Activated naive CD8-positive, alpha-beta T cell treated with anti-CD3 and anti-CD28 coated beads for 36 hours (primary cell): Measurements from ENCODE around the gene DMRTC1. TPM values are rescaled to one million over a fixed set of nuclear protein-coding genes. Genes with fewer than 3 reads are reported as not detected.
"Not testable (repeated sequence)": the region's sequence is repeated elsewhere in the genome, so short reads cannot be mapped to it uniquely, and the experiment has no call there.

ENCODE experiments used
- DNase-seq: peaks from one replicate; pipeline ENCODE4 v3.0.0; 2021
- H3K27ac Mint-ChIP-seq: one replicate; pipeline ENCODE4 v1.8.0; 2022; ENCODE audit warnings: mild to moderate bottlenecking, moderate library complexity, mixed read lengths
- H3K27me3 Mint-ChIP-seq: one replicate; pipeline ENCODE4 v1.8.0; 2022; ENCODE audit warnings: mild to moderate bottlenecking, mixed read lengths
- H3K36me3 Mint-ChIP-seq: one replicate; pipeline ENCODE4 v1.8.0; 2021; ENCODE audit warnings: mild to moderate bottlenecking, mixed read lengths
- H3K4me1 Mint-ChIP-seq: one replicate; pipeline ENCODE4 v1.8.0; 2021; ENCODE audit warnings: mixed read lengths
- H3K4me3 Mint-ChIP-seq: one replicate; pipeline ENCODE4 v1.8.0; 2022; ENCODE audit warnings: mild to moderate bottlenecking, moderate library complexity, mixed read lengths
- H3K9me3 Mint-ChIP-seq: one replicate; pipeline ENCODE4 v1.8.0; 2022; ENCODE audit warnings: mixed read lengths
- total RNA-seq, 2 experiments: library from RNA; stranded (reverse); gene quantifications; one replicate each; pipeline ENCODE4 v1.2.3, GENCODE V29; 2021

Gene DMRTC1
- not detected for total RNA-seq

GRCh38 chrX:72943819-72944169 lies at the start of gene DMRTC1:
Gene DMRTC1 (minus strand): TSS chrX:72943837. CDS start chrX:72875694, 68,143 bp downstream.
- not testable (repeated sequence) for H3K9me3 Mint-ChIP-seq, H3K27ac Mint-ChIP-seq, H3K4me3 Mint-ChIP-seq, DNase-seq, H3K4me1 Mint-ChIP-seq, H3K27me3 Mint-ChIP-seq, H3K36me3 Mint-ChIP-seq

- not testable (repeated sequence) for H3K27me3 Mint-ChIP-seq, H3K36me3 Mint-ChIP-seq, H3K4me1 Mint-ChIP-seq, H3K9me3 Mint-ChIP-seq, H3K4me3 Mint-ChIP-seq, DNase-seq, H3K27ac Mint-ChIP-seq
These were observed 37.3 kb upstream of the DMRTC1 start for GRCh38 chrX:72980894-72981469.

- H3K27ac Mint-ChIP-seq, H3K9me3 Mint-ChIP-seq, H3K36me3 Mint-ChIP-seq, H3K27me3 Mint-ChIP-seq, DNase-seq, H3K4me1 Mint-ChIP-seq, H3K4me3 Mint-ChIP-seq: not testable (repeated sequence)
These were observed 31.2 kb upstream of the DMRTC1 start for GRCh38 chrX:72974885-72975284.

- H3K4me1 Mint-ChIP-seq, H3K9me3 Mint-ChIP-seq, DNase-seq, H3K36me3 Mint-ChIP-seq, H3K27ac Mint-ChIP-seq, H3K27me3 Mint-ChIP-seq, H3K4me3 Mint-ChIP-seq: not testable (repeated sequence)
These were observed 28.2 kb upstream of the DMRTC1 start for GRCh38 chrX:72971859-72972258.

GRCh38 chrX:72959971-72960370 lies 16.3 kb upstream of the DMRTC1 start:
- H3K4me1 Mint-ChIP-seq, H3K27ac Mint-ChIP-seq, H3K4me3 Mint-ChIP-seq, H3K27me3 Mint-ChIP-seq, H3K36me3 Mint-ChIP-seq, DNase-seq, H3K9me3 Mint-ChIP-seq: not testable (repeated sequence)

- H3K27ac Mint-ChIP-seq, H3K27me3 Mint-ChIP-seq, H3K36me3 Mint-ChIP-seq, H3K4me1 Mint-ChIP-seq, DNase-seq, H3K4me3 Mint-ChIP-seq, H3K9me3 Mint-ChIP-seq: not testable (repeated sequence)
These were observed 410 bp downstream of the DMRTC1 start for GRCh38 chrX:72943035-72943818.

- H3K4me3 Mint-ChIP-seq, DNase-seq, H3K36me3 Mint-ChIP-seq, H3K27me3 Mint-ChIP-seq, H3K27ac Mint-ChIP-seq, H3K9me3 Mint-ChIP-seq, H3K4me1 Mint-ChIP-seq: not testable (repeated sequence)
These were observed 1.4 kb downstream of the DMRTC1 start for GRCh38 chrX:72942272-72942671.

GRCh38 chrX:72937906-72938305 lies 5.7 kb downstream of the DMRTC1 start, which contains the start of gene FAM236A:
Gene FAM236A (plus strand): TSS chrX:72938206. CDS start chrX:72938263, 57 bp downstream.
- not testable (repeated sequence) for H3K9me3 Mint-ChIP-seq, H3K4me1 Mint-ChIP-seq, H3K27ac Mint-ChIP-seq, DNase-seq, H3K4me3 Mint-ChIP-seq, H3K27me3 Mint-ChIP-seq, H3K36me3 Mint-ChIP-seq

- not testable (repeated sequence) for DNase-seq, H3K27me3 Mint-ChIP-seq, H3K4me3 Mint-ChIP-seq, H3K9me3 Mint-ChIP-seq, H3K36me3 Mint-ChIP-seq, H3K27ac Mint-ChIP-seq, H3K4me1 Mint-ChIP-seq
These were observed 6.7 kb downstream of the DMRTC1 start for GRCh38 chrX:72936882-72937455.

- H3K4me3 Mint-ChIP-seq, H3K4me1 Mint-ChIP-seq, H3K36me3 Mint-ChIP-seq, H3K27me3 Mint-ChIP-seq, H3K27ac Mint-ChIP-seq, H3K9me3 Mint-ChIP-seq, DNase-seq: not testable (repeated sequence)
These were observed 7.2 kb downstream of the DMRTC1 start for GRCh38 chrX:72936455-72936854.

- DNase-seq, H3K27me3 Mint-ChIP-seq, H3K4me1 Mint-ChIP-seq, H3K36me3 Mint-ChIP-seq, H3K4me3 Mint-ChIP-seq, H3K9me3 Mint-ChIP-seq, H3K27ac Mint-ChIP-seq: not testable (repeated sequence)
These were observed 11.4 kb downstream of the DMRTC1 start for GRCh38 chrX:72932283-72932682.

GRCh38 chrX:72916096-72916495 lies 27.5 kb downstream of the DMRTC1 start:
- not testable (repeated sequence) for DNase-seq, H3K36me3 Mint-ChIP-seq, H3K27me3 Mint-ChIP-seq, H3K4me3 Mint-ChIP-seq, H3K9me3 Mint-ChIP-seq, H3K27ac Mint-ChIP-seq, H3K4me1 Mint-ChIP-seq

- not testable (repeated sequence) for DNase-seq, H3K4me1 Mint-ChIP-seq, H3K27me3 Mint-ChIP-seq, H3K4me3 Mint-ChIP-seq, H3K9me3 Mint-ChIP-seq, H3K27ac Mint-ChIP-seq, H3K36me3 Mint-ChIP-seq
These were observed 31.3 kb downstream of the DMRTC1 start, which contains the start of gene FAM236C for GRCh38 chrX:72912315-72912714. Gene FAM236C (plus strand): TSS chrX:72912615. CDS start chrX:72912715, 100 bp downstream.

- DNase-seq, H3K4me1 Mint-ChIP-seq, H3K27ac Mint-ChIP-seq, H3K36me3 Mint-ChIP-seq, H3K4me3 Mint-ChIP-seq, H3K9me3 Mint-ChIP-seq, H3K27me3 Mint-ChIP-seq: not testable (repeated sequence)
These were observed 53.9 kb downstream of the DMRTC1 start for GRCh38 chrX:72889740-72890139.

- not testable (repeated sequence) for DNase-seq, H3K9me3 Mint-ChIP-seq, H3K4me3 Mint-ChIP-seq, H3K27me3 Mint-ChIP-seq, H3K27ac Mint-ChIP-seq, H3K36me3 Mint-ChIP-seq, H3K4me1 Mint-ChIP-seq
These were observed 60.7 kb downstream of the DMRTC1 start for GRCh38 chrX:72882898-72883297.

- H3K9me3 Mint-ChIP-seq, H3K4me1 Mint-ChIP-seq, H3K27ac Mint-ChIP-seq, DNase-seq, H3K4me3 Mint-ChIP-seq, H3K36me3 Mint-ChIP-seq, H3K27me3 Mint-ChIP-seq: not testable (repeated sequence)
These were observed 106.1 kb downstream of the DMRTC1 start for GRCh38 chrX:72837532-72837931.
